Mucosa of descending colon (tissue), 3 donors: Measurements from ENCODE around the gene HECTD1. TPM values are rescaled to one million over a fixed set of nuclear protein-coding genes. Genes with fewer than 3 reads are reported as not detected.
"Not testable (repeated sequence)": the region's sequence is repeated elsewhere in the genome, so short reads cannot be mapped to it uniquely, and the experiment has no call there.

ENCODE experiments used
- ATAC-seq: fragments of 200-7000 bp; cut with Tn5 transposase; one replicate; pipeline ENCODE4 v1.9.1; 2020; ENCODE audit warnings: mild to moderate bottlenecking, moderate library complexity
- DNase-seq, 3 donors: peaks; one replicate each; pipeline ENCODE4 v3.0.0-alpha.2; 2020
- H3K36me3 ChIP-seq: fragments of 200-600 bp; one replicate; pipeline ENCODE4 v1.8.0; 2021; ENCODE audit warnings: low read depth, mild to moderate bottlenecking
- H3K4me1 ChIP-seq: fragments of 200-600 bp; one replicate; pipeline ENCODE4 v1.8.0; 2021; ENCODE audit warnings: low read depth, mild to moderate bottlenecking
- H3K4me3 ChIP-seq: fragments of 200-600 bp; one replicate; pipeline ENCODE4 v1.8.0; 2021; ENCODE audit warnings: mild to moderate bottlenecking
- H3K9me3 ChIP-seq: fragments of 200-600 bp; one replicate; pipeline ENCODE4 v1.8.0; 2021; ENCODE audit warnings: mild to moderate bottlenecking
- intact Hi-C, 2 donors: fragments of 100-400 bp; cut with DNase I in 1 of 2; cut with micrococcal nuclease in 1 of 2; formaldehyde crosslinking; loops; one replicate each; pipeline versions ENCODE4 v1.11.0 to v1.11.1; 2022; cut with DNase I, micrococcal nuclease
- total RNA-seq, 3 donors: library from RNA; stranded (reverse); fragmentation: NEBNext Ultra II Directional in 2 of 3; extraction: Animal tissue kit (Norgen Biotek cat#: 25700) in 2 of 3; gene quantifications; one replicate each; pipeline versions ENCODE4 v1.2.1 to v1.2.4, GENCODE V29; 2021 to 2023
- TF ChIP-seq, protein P1 (sequence below): fragments of 200-600 bp; IDR thresholded peaks from one replicate; pipeline ENCODE4 v1.8.0; 2022; ENCODE audit warnings: antibody characterized with exemption, mild to moderate bottlenecking
- donor health status: DM: no; HTN: no; CAD: no; lungs with moderate emphysema.
- donor health status: DM: no; HTN: no; CAD: no.
- donor health status: DM: no; HTN: yes; CAD: no.

The HECTD1 gene
- total RNA-seq, 3 donors from 2014 or later, result 124 to 160 (median 140) TPM

DNA sequence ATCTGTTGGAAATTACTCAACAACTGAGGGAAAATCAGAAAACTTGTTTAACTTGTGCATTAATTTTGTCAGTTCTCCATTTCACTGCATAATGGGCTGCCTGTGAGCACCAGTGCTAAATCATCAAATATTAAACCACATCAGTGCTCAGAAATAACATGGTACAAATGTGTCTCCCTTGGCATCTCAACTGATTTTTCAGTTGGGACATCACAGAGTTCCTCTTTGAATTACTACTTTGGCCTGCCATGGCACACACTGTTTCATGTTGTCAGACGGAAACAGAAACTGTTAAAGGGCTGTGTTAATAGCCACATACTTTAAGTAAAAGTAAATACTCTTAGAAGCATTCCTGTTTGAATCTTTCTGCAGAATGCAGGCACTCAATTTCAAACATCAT is 139.4 kb downstream of the HECTD1 start:
- Histone ChIP-seq H3K9me3 (no peaks in the 10 kb centered on the region), H3K4me3 (no peak overlapping the region), H3K36me3 (no peaks in the 10 kb centered on the region), H3K4me1 (no peaks in the 10 kb centered on the region)
- DNase-seq (no peak), ATAC-seq (no peak)
- intact Hi-C loops, result no loop called here
- TF ChIP-seq, protein P1, sequence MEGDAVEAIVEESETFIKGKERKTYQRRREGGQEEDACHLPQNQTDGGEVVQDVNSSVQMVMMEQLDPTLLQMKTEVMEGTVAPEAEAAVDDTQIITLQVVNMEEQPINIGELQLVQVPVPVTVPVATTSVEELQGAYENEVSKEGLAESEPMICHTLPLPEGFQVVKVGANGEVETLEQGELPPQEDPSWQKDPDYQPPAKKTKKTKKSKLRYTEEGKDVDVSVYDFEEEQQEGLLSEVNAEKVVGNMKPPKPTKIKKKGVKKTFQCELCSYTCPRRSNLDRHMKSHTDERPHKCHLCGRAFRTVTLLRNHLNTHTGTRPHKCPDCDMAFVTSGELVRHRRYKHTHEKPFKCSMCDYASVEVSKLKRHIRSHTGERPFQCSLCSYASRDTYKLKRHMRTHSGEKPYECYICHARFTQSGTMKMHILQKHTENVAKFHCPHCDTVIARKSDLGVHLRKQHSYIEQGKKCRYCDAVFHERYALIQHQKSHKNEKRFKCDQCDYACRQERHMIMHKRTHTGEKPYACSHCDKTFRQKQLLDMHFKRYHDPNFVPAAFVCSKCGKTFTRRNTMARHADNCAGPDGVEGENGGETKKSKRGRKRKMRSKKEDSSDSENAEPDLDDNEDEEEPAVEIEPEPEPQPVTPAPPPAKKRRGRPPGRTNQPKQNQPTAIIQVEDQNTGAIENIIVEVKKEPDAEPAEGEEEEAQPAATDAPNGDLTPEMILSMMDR, result no peak

DNA sequence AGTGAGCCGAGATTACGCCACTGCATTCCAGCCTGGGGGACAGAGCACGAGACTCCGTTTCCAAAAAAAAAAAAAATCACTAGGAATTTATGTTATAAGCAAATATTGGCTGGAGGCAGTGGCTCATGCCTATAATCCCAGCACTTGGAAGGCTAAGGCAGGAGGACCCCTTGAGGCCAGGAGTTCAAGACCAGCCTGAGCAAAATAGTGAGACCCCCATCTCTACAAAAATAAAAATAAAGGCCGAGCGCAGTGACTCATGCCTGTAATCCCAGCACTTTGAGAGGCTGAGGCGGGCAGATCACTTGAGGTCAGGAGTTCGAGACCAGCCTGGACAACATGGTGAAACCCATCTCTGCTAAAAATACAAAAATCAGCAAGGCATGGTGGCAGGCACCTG is 144.7 kb downstream of the HECTD1 start:
- H3K4me3 ChIP-seq, H3K9me3 ChIP-seq, H3K36me3 ChIP-seq, DNase-seq, ATAC-seq, intact Hi-C loops, H3K4me1 ChIP-seq: not testable (repeated sequence)

- intact Hi-C loops, result no loop called here
Observed at GRCh38 chr14:31060253-31060875, 147.2 kb downstream of the HECTD1 start.

DNA sequence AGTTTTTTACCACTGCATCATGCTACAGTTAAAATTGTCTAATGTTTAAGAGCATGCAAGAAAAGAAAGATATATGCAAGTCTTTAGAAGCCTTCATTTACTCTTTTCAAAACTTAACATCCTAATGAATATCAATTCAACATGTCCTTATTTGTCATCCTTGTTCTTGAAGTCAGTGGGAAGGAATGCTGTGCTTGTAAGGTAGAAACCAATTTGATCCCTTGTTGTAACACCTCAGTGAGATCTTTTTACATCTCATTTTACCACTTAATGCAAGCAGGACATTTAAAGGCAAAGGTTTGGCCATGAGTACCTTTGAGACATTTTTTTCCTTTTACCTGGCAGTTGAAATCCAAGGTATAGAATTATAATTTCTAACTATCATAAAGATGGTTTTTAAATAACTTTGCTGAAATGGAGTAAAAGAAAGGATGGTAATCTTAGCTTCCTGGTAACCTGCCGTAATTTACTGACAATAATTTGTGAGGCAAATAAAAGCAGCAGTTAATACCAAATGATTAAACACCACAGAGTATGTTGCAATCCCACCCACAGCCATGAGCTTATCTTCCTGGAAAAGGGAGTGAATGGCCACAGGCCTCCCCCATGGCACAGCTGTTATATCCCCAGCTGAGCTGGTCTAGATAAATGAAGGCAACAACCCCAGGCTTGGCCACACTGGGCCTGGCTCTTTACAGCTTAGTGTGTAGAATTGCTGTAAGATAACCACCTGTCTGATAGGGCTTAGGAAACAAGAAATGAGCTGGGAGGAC is 148.3 kb downstream of the HECTD1 start:
- ATAC-seq (peak; percentile 81), DNase-seq (peak in 2 of 3 donors; percentile 28 to 61)
- intact Hi-C loops, result no loop called here
- H3K4me1 ChIP-seq, result no peaks in the 10 kb centered on the region
- TF ChIP-seq, protein P1, result no peak
- H3K36me3 ChIP-seq, result no peaks in the 10 kb centered on the region
- no peaks in the 10 kb centered on the region for H3K9me3 ChIP-seq
- no peak overlapping the region for H3K4me3 ChIP-seq

More at GRCh38 chr14:31060253-31060875, 147.2 kb downstream of the HECTD1 start:
- H3K9me3 ChIP-seq, result no peaks in the 10 kb centered on the region
- no peaks in the 10 kb centered on the region for H3K4me1 ChIP-seq
- DNase-seq (no peak), ATAC-seq (peak; percentile 42)
- no peak overlapping the region for H3K4me3 ChIP-seq
- TF ChIP-seq, protein P1, result no peak
- H3K36me3 ChIP-seq, result no peaks in the 10 kb centered on the region

DNA sequence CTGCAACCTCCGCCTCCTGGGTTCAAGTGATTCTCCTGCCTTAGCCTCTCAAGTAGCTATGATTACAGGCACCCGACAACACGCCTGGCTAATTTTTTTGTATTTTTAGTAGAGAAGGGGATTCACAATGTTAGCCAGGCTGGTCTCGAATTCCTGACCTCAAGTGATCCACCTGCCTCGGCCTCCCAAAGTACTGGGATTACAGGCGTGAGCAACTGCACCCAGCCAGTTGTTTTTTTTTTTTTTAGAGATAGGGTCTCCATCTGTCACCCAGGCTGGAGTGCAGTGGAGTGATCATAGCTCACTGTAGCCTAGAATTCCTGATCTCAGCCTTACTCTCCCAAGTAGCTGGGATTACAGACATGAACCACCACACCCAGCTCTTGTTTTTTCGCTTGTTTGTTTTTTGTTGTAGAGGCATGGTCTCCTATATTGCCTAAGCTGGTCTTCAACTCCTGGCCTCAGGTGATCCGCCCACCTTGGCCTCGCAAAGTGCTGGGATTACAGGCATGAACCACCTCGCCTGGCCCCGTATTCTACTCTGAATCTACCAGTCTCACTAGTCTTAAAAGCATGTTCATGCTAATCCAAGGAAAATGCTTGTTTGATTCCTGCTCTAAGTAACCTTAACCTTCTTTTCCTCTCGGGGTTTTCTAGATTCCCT is 149.8 kb downstream of the HECTD1 start:
- H3K36me3 ChIP-seq, result no peaks in the 10 kb centered on the region
- intact Hi-C loops, result no loop called here
- no peak overlapping the region for H3K4me3 ChIP-seq
- TF ChIP-seq, protein P1, result no peak
- H3K4me1 ChIP-seq, result no peaks in the 10 kb centered on the region
- ATAC-seq, result no peak
- no peaks in the 10 kb centered on the region for H3K9me3 ChIP-seq
- DNase-seq, result no peak

DNA sequence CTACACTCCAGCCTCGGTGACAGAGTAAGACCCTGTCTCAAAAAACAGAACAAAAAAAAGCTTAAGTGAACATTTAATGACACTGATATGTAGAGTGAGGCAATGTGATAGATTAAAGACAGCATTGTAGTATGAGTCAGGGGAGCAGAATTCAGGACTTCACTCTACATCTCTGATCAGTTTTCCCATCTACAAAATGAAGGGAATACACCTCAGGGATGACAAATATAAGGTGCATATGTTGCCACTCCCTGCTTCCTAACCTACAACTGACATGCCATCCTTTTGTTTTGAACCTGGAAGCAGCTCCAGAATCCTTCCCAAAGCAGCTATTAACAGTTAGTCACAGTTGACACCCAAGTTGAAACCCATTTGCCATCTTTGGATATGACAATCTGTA is 150.6 kb downstream of the HECTD1 start:
- no peak overlapping the region for H3K4me3 ChIP-seq
- TF ChIP-seq, protein P1, result no peak
- no peaks in the 10 kb centered on the region for H3K9me3 ChIP-seq
- H3K36me3 ChIP-seq, result no peaks in the 10 kb centered on the region
- ATAC-seq (no peak), DNase-seq (no peak)
- intact Hi-C loops, result no loop called here
- no peaks in the 10 kb centered on the region for H3K4me1 ChIP-seq

DNA sequence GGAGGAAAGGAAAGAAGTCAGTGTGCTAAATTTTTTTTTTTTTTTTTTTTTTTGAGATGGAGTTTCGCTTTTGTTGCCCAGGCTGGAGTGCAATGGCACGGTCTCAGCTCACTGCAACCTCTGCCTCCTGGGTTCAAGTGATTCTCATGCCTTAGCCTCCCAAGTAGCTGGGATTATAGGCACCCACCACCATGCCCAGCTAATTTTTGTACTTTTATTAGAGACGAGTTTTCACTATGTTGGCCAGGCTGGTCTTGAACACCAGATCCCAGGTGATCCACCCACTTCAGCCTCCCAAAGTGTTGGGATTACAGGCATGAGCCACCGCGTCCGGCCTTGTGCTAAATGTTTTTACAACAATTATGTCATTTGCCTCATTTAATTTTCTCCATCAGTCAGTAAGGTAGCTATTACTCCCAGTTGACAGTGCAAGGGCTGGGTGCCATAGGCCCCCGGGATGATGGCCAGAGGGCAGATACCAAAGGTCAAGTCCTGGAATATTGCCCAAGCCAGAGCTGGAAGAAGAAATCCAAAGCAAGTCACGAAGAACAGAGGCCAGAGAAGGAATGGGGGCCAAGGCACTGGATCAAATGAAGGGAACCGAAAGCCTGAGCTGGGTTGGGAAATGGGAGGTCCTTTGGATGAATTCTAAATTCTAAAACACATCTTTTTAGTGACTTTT is 154.5 kb downstream of the HECTD1 start:
- H3K36me3 ChIP-seq, intact Hi-C loops, H3K4me3 ChIP-seq, H3K4me1 ChIP-seq, H3K9me3 ChIP-seq: not testable (repeated sequence)
- DNase-seq, result peak in 2 of 3 donors; percentile 23 to 49
- peak; percentile 36 for ATAC-seq
